Measurements from ENCODE around the gene SLC22A4.
A peak's percentile ranks its signal among the peaks of the same experiment; 100 is the strongest.

Gene SLC22A4

GRCh38 chr5:132293992-132294727, at the start of gene SLC22A4:
Gene SLC22A4, plus strand, starts transcription at chr5:132294394. Its CDS starts 223 bp downstream, at chr5:132294617.
- DNase-seq = peak; percentile 42

DNA sequence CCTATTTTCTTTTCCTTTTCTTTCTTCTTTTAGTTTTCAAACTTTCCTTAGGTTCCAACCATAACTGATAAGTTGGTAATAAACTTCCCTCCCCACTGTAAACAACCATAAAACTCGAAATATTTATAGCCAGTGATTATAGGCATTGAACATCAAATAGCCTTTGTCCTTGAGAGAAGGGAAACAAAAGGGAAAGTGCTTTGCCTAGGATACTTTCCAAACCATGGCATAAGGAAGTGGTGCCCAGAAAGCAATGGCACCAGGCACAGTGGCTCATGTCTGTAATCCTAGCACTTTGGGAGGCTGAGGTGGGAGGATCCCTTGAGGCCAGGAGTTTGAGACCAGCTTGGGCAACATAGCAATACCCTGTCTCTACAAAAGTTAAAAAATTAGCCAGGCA, 48.6 kb upstream of the SLC22A4 start:
- DNase-seq = no peak

DNA sequence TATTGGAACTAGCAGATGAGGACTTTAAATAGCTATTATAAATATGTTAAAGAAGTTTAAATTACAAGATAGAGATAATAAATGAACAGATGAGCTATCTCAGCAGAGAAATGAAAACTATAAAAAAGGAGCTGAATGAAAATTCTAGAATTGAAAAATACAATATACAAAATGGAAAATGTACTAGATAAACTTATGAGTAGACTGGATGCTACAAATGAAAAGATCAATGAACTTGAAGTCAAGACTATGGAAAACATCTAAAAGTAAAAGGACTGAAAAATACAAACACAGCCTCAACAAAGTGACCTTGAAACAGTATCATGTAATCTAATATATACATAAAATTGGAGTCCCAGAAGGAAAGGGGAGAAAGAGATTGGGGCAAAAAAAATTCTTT, 47.4 kb upstream of the SLC22A4 start:
- DNase-seq = no peak

DNA sequence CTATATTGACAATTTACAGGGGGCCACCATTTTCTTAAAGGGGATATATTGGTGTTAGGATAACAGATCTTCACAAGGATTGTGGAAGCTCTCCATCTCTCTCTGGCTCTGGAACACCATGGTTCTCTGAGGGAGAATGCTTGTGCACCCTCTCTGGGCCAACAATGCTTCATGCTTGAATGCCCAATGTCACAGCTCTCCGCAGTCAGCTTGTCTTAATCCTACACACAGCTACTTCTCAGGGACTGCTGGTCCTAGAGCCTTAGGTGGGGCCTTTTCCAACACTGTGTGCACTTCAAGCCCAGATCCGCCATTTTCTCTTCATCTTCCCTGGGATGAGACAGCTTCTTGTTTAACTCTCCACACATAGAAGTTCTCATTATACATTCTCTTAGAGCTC, 43.6 kb upstream of the SLC22A4 start:
- no peak for DNase-seq

DNA sequence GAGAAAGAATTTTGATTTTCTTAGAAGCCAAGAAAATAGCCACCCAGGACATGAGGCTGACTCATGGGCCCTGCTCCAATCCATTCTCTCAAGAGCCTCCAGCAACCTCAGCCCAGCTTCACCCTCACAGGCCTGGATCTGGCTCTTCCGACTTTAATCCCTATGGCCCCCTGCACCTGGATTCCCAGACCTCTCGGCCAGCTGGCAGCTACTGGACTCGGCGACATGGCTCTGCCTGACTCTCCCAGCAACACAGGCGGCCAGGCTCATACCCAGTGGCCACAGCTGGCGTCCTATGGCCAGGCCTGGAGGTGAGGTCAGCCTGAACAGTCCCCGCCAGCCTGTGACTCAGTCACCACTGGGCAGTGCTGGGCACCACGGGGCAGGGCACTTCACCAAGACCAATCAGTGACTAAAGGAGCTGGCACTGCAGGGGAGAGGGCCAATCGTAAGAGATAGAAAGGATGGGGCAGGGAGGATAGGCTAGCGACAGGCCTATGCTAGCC, 42.9 kb upstream of the SLC22A4 start:
- no peak for DNase-seq

DNA sequence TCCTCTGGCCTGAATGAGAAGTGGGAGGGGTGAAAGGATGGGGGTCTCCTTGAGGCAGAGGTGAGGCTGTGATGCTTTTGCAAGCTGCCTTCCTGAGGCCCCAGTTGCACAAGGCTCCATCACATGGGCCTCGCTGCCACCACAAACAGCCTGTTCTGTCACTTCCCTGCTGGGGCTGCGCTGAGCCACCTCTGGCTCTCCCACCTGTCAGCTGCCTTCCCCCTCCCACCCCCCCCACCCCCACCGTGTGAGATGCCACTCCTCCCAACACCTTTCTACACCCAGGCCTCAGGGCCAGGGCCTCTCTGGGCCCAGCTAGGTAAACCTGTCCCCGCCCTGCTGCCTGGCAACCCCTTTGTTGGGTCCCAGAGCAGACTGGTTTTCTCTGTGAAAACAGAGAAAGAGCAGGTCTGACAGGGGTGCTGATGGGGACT, 41.2 kb upstream of the SLC22A4 start:
- DNase-seq = no peak

DNA sequence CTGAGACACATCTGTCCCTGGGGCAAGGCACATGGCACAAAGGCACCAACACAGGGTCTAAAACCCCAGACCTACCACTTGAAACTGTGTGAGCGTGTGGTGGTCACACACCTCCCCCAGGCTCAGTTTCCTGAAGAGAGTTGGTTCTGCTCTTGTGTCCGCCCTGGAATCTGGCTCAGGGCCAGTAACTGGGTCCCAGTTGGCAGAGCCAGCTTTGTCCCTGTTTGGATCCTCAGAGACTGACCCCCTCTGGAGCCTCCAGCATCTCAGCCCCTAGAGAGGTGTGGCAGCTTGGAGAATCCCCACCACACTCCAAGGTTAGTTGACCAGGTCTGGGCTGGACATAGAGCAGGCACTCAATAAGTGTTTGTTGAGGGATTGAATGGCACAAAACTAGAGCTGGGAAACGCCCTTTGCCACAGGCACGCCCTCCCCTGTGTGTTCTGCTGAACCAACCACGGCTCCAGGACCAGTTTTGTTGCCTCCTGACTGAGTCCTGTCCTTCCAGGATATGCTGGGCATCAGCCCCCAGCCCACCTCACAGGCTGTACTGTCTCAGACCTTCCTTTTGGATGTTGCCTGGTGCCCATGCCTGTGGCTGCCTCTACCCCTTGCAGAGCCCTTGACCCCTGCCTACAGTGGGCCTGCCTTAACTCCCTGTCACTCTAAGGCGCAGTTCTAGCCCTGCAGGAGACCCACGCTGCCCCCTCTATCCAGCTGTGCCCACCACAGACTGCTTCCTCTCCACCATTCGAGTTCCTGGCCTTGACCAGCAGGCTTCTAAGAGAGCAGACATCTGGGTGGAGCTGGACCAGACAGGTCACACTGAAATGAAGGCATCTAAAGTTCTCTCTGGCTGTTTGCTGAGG, 40.5 kb upstream of the SLC22A4 start:
- DNase-seq = no peak

- no peak for DNase-seq
These were observed 39.7 kb upstream of the SLC22A4 start for GRCh38 chr5:132254321-132254977.

- DNase-seq = no peak
These were observed 38.0 kb upstream of the SLC22A4 start for GRCh38 chr5:132256086-132256782.

GRCh38 chr5:132256783-132257130, 37.4 kb upstream of the SLC22A4 start:
- DNase-seq = no peak

DNA sequence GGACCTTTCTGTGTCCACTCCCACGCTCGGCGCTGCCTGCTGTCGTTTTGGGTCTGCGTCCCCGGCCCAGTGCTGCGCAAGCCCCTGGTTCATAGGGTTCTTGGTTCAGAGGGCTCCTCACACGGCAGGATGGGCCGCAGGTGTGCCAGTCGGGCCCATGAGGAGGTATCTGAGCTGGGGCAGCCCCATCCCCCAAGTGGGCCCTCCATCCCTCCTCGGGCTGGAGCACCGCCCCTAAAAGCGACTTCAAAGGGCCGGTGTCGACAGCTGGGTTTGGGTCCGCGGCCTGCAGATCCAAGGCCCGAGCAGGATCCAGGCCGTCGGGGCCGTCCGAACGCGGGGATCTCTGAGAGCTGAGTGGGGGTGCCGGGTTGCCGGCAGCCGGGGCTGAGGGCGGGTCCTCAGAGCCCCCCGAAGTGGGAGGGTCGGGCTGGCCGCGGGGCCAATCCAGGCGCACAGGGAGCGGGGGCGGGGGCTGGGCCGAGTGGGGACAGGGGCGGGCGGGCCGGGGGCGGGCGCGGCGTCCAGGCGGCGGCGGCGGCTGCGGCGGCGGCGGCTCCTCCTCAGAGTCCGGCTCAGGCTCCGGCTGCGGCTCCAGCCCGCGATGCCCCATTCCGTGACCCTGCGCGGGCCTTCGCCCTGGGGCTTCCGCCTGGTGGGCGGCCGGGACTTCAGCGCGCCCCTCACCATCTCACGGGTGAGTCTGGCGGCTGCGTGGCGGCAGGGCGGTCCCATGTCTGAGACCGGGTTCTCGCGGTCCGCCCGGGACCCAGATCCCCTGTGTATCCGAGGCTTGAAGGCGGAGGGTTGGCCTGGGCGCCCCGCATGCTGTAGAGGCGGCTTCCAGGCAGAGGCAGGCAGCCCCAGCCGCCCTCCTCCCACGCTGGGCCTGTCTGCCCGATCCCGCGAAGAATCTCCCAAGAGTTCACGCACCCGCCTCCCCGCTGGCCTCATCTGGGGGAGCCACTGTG, 36.8 kb upstream of the SLC22A4 start, which contains the start of gene PDLIM4:
PDLIM4 (plus strand) TSS at position 566 of the 971 bp plus-strand sequence; CDS start at position 605, 39 bp downstream.
- no peak for DNase-seq

GRCh38 chr5:132258102-132259068, 35.8 kb upstream of the SLC22A4 start:
- no peak for DNase-seq

DNA sequence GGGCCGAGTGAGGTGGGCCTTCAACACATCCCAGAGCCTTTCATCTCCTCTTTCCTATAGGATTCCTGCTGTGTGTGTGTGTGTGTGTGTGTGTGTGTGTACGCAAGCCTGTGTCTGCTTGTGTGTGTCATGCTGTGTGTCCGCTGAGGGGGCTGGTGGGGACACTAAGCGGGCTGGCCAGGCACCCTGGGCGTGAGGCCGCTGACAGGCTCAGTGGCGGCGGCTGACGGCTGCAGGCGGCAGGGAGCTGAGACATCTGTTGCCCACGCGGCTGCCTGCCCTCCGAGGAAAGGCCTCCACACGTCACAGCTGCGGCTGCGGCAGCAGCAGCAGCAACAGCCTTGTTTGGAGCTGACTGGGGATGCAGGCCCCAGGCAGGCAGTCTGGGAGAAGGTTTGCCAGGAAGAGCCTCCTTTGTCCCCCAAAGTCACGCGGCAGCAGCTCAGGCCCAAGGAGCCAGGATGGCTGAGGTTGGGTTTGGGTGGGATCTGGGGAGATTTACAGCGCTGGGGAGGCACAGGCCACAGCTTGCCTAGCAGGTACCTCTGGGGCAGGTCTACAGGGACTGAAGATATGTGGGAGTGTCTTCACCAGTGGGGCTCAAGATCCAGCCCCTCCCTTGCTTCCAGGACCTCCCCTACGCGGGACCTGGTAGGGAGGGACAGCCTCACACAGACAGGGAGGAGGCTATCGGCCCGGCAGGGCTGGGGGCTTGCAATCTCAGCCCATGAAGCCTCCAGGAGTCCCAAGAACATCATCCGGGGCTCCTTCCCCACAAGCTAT, 34.9 kb upstream of the SLC22A4 start:
- DNase-seq = no peak

DNA sequence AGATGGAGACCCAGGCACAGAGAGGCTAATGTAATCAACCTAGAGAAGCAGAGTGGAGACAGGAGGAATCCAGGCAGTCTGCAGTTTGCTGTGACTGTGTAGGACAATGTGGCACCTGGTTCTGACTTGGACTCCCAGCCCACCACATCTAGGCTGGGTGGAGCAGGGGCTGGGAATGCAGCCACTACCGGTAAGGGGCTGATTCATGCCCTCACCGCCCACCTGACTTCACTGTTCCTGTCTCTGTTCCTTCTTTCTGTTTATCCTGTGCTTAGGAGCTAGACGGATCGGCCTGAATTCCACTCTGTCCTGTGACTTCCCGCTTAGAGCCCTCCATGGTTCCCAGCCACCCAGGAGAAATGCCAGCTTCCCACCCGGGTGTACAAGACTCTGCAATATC, 34.1 kb upstream of the SLC22A4 start:
- no peak for DNase-seq

- no peak for DNase-seq
These were observed 33.3 kb upstream of the SLC22A4 start for GRCh38 chr5:132260714-132261551.

DNA sequence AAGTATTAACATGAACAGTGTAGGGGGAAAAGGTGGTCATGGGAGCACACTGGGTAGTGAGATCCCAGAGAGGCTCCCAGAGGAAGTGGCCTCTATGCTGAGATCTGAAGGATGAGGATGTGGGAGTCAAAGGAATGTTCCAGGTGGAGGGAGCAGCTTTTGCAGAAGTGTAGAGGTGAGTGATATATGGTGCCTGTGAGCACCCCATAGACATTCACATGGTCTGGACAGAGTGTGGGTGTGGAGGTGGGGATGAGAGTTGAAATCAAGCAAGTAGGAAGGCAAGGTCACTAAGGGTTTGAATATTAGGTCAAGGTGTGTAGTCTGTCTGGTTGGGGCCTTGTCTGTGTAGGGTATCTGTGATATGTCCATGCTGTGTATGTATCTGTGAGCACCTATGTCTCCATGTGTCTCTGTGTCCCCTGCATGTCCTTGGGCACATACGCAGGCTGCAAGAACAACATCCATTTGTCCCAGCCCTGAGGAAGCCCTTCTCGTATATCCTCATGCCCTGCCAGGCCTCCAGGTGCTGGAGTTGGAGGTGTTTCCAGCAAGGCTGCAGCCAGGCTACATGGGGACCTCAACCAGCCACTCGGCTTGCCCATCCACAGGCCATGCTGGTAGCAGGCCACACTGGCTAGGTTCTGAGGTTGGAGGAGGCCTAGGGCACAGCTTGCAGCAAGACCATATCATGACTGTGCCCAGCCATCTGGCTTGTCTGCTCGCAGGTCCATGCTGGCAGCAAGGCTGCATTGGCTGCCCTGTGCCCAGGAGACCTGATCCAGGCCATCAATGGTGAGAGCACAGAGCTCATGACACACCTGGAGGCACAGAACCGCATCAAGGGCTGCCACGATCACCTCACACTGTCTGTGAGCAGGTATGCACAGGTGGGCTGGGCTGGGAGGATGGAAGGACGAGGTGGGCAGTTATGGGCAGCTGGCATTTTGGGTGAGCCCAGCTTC, 32.0 kb upstream of the SLC22A4 start:
- DNase-seq = no peak

GRCh38 chr5:132262882-132263547, 31.2 kb upstream of the SLC22A4 start:
- DNase-seq = no peak
